ENCODE data around the gene SLC2A10.

Gene SLC2A10

GRCh38 chr20:46739431-46740213, 30.2 kb downstream of the SLC2A10 start:
- no peak for DNase-seq

- DNase-seq: no peak
These were observed 30.8 kb downstream of the SLC2A10 start for GRCh38 chr20:46740214-46740609.

GRCh38 chr20:46741924-46742668, 32.6 kb downstream of the SLC2A10 start:
- DNase-seq: no peak

- no peak for DNase-seq
These were observed 33.2 kb downstream of the SLC2A10 start for GRCh38 chr20:46742669-46743045.

GRCh38 chr20:46743088-46743487, 33.6 kb downstream of the SLC2A10 start:
- DNase-seq: no peak

- no peak for DNase-seq
These were observed 37.6 kb downstream of the SLC2A10 start for GRCh38 chr20:46746956-46747526.

GRCh38 chr20:46749147-46749546, 39.7 kb downstream of the SLC2A10 start:
- no peak for DNase-seq

- no peak for DNase-seq
These were observed 42.4 kb downstream of the SLC2A10 start for GRCh38 chr20:46751856-46752255.

GRCh38 chr20:46752728-46753127, 43.3 kb downstream of the SLC2A10 start:
- peak; percentile 42 for DNase-seq

- DNase-seq: no peak
These were observed 46.3 kb downstream of the SLC2A10 start for GRCh38 chr20:46755483-46756413.

- DNase-seq: no peak
These were observed 47.0 kb downstream of the SLC2A10 start for GRCh38 chr20:46756419-46756818.

GRCh38 chr20:46757135-46757534, 47.7 kb downstream of the SLC2A10 start:
- DNase-seq: no peak

- DNase-seq: peak; percentile 52
These were observed 48.6 kb downstream of the SLC2A10 start for GRCh38 chr20:46757754-46758678.

- DNase-seq: no peak
These were observed 49.6 kb downstream of the SLC2A10 start for GRCh38 chr20:46758929-46759669.

GRCh38 chr20:46761566-46761965, 52.1 kb downstream of the SLC2A10 start:
- no peak for DNase-seq

- no peak for DNase-seq
These were observed 54.6 kb downstream of the SLC2A10 start for GRCh38 chr20:46764068-46764467.

GRCh38 chr20:46765506-46766120, 56.2 kb downstream of the SLC2A10 start:
- DNase-seq: no peak

GRCh38 chr20:46767127-46767761, 57.8 kb downstream of the SLC2A10 start:
- DNase-seq: no peak

GRCh38 chr20:46770330-46771194, 61.1 kb downstream of the SLC2A10 start:
- DNase-seq: no peak

Data from activated T-cell treated with anti-CD3 and anti-CD28 coated beads, Interleukin-2, amount 50 U/mL, for 1 hour (primary cell).